ENCODE results near the gene EME1. TPM values are rescaled to one million over a fixed set of nuclear protein-coding genes. Genes with fewer than 3 reads are reported as not detected.
"Not testable (repeated sequence)": the region's sequence is repeated elsewhere in the genome, so short reads cannot be mapped to it uniquely, and the experiment has no call there.

The EME1 gene
- total RNA-seq, 1 donor: 0.52 TPM

GRCh38 chr17:50420419-50421112, 47.5 kb downstream of the EME1 start:
- no peaks in the 10 kb centered on the region for H3K9me3 ChIP-seq (ENCODE audit: low read depth, low read length)
- no peak overlapping the region for H3K4me3 ChIP-seq (ENCODE audit: low read length)
- H3K27me3 ChIP-seq (ENCODE audit: insufficient read depth, low read length): no peaks in the 10 kb centered on the region
- peaks cover 35% of the 10 kb centered on the region for H3K4me1 ChIP-seq (ENCODE audit: insufficient read depth, low read length)

- peaks cover 38% of the 10 kb centered on the region for H3K4me1 ChIP-seq (ENCODE audit: insufficient read depth, low read length)
- no peaks in the 10 kb centered on the region for H3K27me3 ChIP-seq (ENCODE audit: insufficient read depth, low read length)
- peak overlapping the region; percentile 26 for H3K4me3 ChIP-seq (ENCODE audit: low read length)
- no peaks in the 10 kb centered on the region for H3K9me3 ChIP-seq (ENCODE audit: low read depth, low read length)
These were observed 48.5 kb downstream of the EME1 start for GRCh38 chr17:50421308-50422051.

- peaks cover 51% of the 10 kb centered on the region for H3K4me1 ChIP-seq (ENCODE audit: insufficient read depth, low read length)
- H3K9me3 ChIP-seq (ENCODE audit: low read depth, low read length): no peaks in the 10 kb centered on the region
- no peaks in the 10 kb centered on the region for H3K27me3 ChIP-seq (ENCODE audit: insufficient read depth, low read length)
- H3K4me3 ChIP-seq (ENCODE audit: low read length): no peak overlapping the region
These were observed 49.7 kb downstream of the EME1 start for GRCh38 chr17:50422738-50423137.

GRCh38 chr17:50423553-50424159, 50.6 kb downstream of the EME1 start:
- Histone ChIP-seq H3K4me1 (ENCODE audit: insufficient read depth, low read length) (peaks cover 52% of the 10 kb centered on the region), H3K27me3 (ENCODE audit: insufficient read depth, low read length) (no peaks in the 10 kb centered on the region), H3K4me3 (ENCODE audit: low read length) (no peak overlapping the region), H3K9me3 (ENCODE audit: low read depth, low read length) (no peaks in the 10 kb centered on the region)

- H3K4me3 ChIP-seq (ENCODE audit: low read length): no peak overlapping the region
- H3K4me1 ChIP-seq (ENCODE audit: insufficient read depth, low read length): peaks cover 52% of the 10 kb centered on the region
- H3K9me3 ChIP-seq (ENCODE audit: low read depth, low read length): no peaks in the 10 kb centered on the region
- no peaks in the 10 kb centered on the region for H3K27me3 ChIP-seq (ENCODE audit: insufficient read depth, low read length)
These were observed 51.4 kb downstream of the EME1 start for GRCh38 chr17:50424246-50424995.

- Histone ChIP-seq H3K27me3 (ENCODE audit: insufficient read depth, low read length) (no peaks in the 10 kb centered on the region), H3K4me3 (ENCODE audit: low read length) (peak overlapping the region; percentile 48), H3K9me3 (ENCODE audit: low read depth, low read length) (no peaks in the 10 kb centered on the region), H3K4me1 (ENCODE audit: insufficient read depth, low read length) (peaks cover 52% of the 10 kb centered on the region)
These were observed 52.1 kb downstream of the EME1 start for GRCh38 chr17:50424996-50425681.

GRCh38 chr17:50425682-50426471, 52.8 kb downstream of the EME1 start, which contains the start of gene ACSF2:
Gene ACSF2, plus strand, starts transcription at chr17:50426218. Its CDS starts 44 bp downstream, at chr17:50426262.
- Histone ChIP-seq H3K4me1 (ENCODE audit: insufficient read depth, low read length) (peaks cover 45% of the 10 kb centered on the region), H3K9me3 (ENCODE audit: low read depth, low read length) (no peaks in the 10 kb centered on the region), H3K4me3 (ENCODE audit: low read length) (peak within 1 kb of the TSS; percentile 48), H3K27me3 (ENCODE audit: insufficient read depth, low read length) (no peaks in the 10 kb centered on the region)

GRCh38 chr17:50426472-50426782, 53.4 kb downstream of the EME1 start:
- Histone ChIP-seq H3K4me1 (ENCODE audit: insufficient read depth, low read length) (peaks cover 40% of the 10 kb centered on the region), H3K27me3 (ENCODE audit: insufficient read depth, low read length) (no peaks in the 10 kb centered on the region), H3K9me3 (ENCODE audit: low read depth, low read length) (no peaks in the 10 kb centered on the region), H3K4me3 (ENCODE audit: low read length) (peak overlapping the region; percentile 44)

GRCh38 chr17:50426814-50427787, 54.1 kb downstream of the EME1 start:
- H3K4me3 ChIP-seq (ENCODE audit: low read length): peak overlapping the region; percentile 44
- H3K4me1 ChIP-seq (ENCODE audit: insufficient read depth, low read length): peaks cover 35% of the 10 kb centered on the region
- H3K27me3 ChIP-seq (ENCODE audit: insufficient read depth, low read length): no peaks in the 10 kb centered on the region
- H3K9me3 ChIP-seq (ENCODE audit: low read depth, low read length): no peaks in the 10 kb centered on the region

- not testable (repeated sequence) for H3K9me3 ChIP-seq (ENCODE audit: low read depth, low read length); H3K27me3 ChIP-seq (ENCODE audit: insufficient read depth, low read length); H3K4me3 ChIP-seq (ENCODE audit: low read length)
- H3K4me1 ChIP-seq (ENCODE audit: insufficient read depth, low read length): peaks cover 35% of the 10 kb centered on the region
These were observed 55.1 kb downstream of the EME1 start for GRCh38 chr17:50428126-50428525.

GRCh38 chr17:50428831-50429424, 55.9 kb downstream of the EME1 start:
- Histone ChIP-seq H3K4me3 (ENCODE audit: low read length) (no peak overlapping the region), H3K9me3 (ENCODE audit: low read depth, low read length) (no peaks in the 10 kb centered on the region), H3K27me3 (ENCODE audit: insufficient read depth, low read length) (no peaks in the 10 kb centered on the region), H3K4me1 (ENCODE audit: insufficient read depth, low read length) (peaks cover 32% of the 10 kb centered on the region)

GRCh38 chr17:50429793-50430192, 56.8 kb downstream of the EME1 start:
- H3K9me3 ChIP-seq (ENCODE audit: low read depth, low read length): no peaks in the 10 kb centered on the region
- peaks cover 23% of the 10 kb centered on the region for H3K4me1 ChIP-seq (ENCODE audit: insufficient read depth, low read length)
- H3K27me3 ChIP-seq (ENCODE audit: insufficient read depth, low read length): no peaks in the 10 kb centered on the region
- H3K4me3 ChIP-seq (ENCODE audit: low read length): no peak overlapping the region
